ENCODE data around the gene URM1.
A peak's percentile ranks its signal among the peaks of the same experiment; 100 is the strongest.

Gene URM1

DNA sequence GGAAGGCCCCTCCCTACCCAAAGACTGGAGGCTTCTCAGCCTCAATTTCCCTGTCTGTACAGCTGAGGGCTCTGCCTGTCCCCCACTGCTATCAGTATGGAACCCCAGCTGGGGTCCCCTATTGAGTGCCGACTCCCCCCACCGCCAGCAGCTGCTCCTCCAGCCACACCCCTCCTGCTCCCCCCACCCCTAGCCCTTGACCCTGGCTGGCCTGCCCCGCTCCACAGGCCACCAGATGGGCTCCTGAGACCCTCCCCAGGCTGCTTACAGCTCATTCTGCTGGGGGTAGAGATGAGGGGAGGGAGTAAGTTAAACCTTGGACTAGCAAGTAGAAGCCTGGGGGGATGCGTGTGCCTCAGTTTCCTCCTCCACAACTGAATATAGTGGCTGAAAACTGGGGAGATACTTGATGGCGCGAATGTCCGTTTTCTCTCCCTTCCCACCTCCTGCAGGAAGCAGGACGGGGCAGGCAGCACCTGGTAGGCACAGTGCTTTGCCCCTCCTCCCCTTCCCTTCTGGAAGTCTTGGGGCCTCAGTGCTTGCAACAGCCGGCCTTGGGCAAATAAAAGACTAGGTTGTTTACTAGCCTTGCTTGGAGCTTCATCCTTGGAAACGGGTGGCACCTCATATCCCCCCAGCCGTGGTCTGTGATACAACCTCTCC is 19.1 kb downstream of the URM1 start:
- H3K27me3 ChIP-seq (replicated peaks; ENCODE audit: control insufficient read depth, insufficient read depth, low read length) = no peaks in the 10 kb centered on the region
- H3K36me3 ChIP-seq (ENCODE audit: control insufficient read depth, insufficient read depth, low read length, severe bottlenecking) = peaks cover 51% of the 10 kb centered on the region
- no peak overlapping the region for H3K9ac ChIP-seq (ENCODE audit: low read length)
- DNase-seq (ENCODE audit: low read depth) = no peak
- no peaks in the 10 kb centered on the region for H3K9me3 ChIP-seq (ENCODE audit: control insufficient read depth, low read length)
- no peaks in the 10 kb centered on the region for H3K4me1 ChIP-seq (ENCODE audit: control insufficient read depth, insufficient read depth, low read length)
- no peak overlapping the region for H3K4me3 ChIP-seq (ENCODE audit: low read length)

GRCh38 chr9:128390813-128391711 is 19.9 kb downstream of the URM1 start:
- H3K4me1 ChIP-seq (ENCODE audit: control insufficient read depth, insufficient read depth, low read length) = no peaks in the 10 kb centered on the region
- H3K27me3 ChIP-seq (replicated peaks; ENCODE audit: control insufficient read depth, insufficient read depth, low read length) = no peaks in the 10 kb centered on the region
- peaks cover 49% of the 10 kb centered on the region for H3K36me3 ChIP-seq (ENCODE audit: control insufficient read depth, insufficient read depth, low read length, severe bottlenecking)
- no peak overlapping the region for H3K9ac ChIP-seq (ENCODE audit: low read length)
- H3K9me3 ChIP-seq (ENCODE audit: control insufficient read depth, low read length) = no peaks in the 10 kb centered on the region
- no peak for DNase-seq (ENCODE audit: low read depth)
- no peak overlapping the region for H3K4me3 ChIP-seq (ENCODE audit: low read length)

GRCh38 chr9:128391956-128392301 is 20.8 kb downstream of the URM1 start:
- no peaks in the 10 kb centered on the region for H3K9me3 ChIP-seq (ENCODE audit: control insufficient read depth, low read length)
- H3K36me3 ChIP-seq (ENCODE audit: control insufficient read depth, insufficient read depth, low read length, severe bottlenecking) = peaks cover 42% of the 10 kb centered on the region
- H3K4me3 ChIP-seq (ENCODE audit: low read length) = no peak overlapping the region
- DNase-seq (ENCODE audit: low read depth) = no peak
- no peaks in the 10 kb centered on the region for H3K27me3 ChIP-seq (replicated peaks; ENCODE audit: control insufficient read depth, insufficient read depth, low read length)
- peaks cover 3% of the 10 kb centered on the region for H3K4me1 ChIP-seq (ENCODE audit: control insufficient read depth, insufficient read depth, low read length)
- H3K9ac ChIP-seq (ENCODE audit: low read length) = no peak overlapping the region

GRCh38 chr9:128392302-128393144 is 21.3 kb downstream of the URM1 start:
- Histone ChIP-seq H3K9ac (ENCODE audit: low read length) (no peak overlapping the region), H3K4me1 (ENCODE audit: control insufficient read depth, insufficient read depth, low read length) (peaks cover 6% of the 10 kb centered on the region), H3K9me3 (ENCODE audit: control insufficient read depth, low read length) (no peaks in the 10 kb centered on the region), H3K36me3 (ENCODE audit: control insufficient read depth, insufficient read depth, low read length, severe bottlenecking) (peaks cover 40% of the 10 kb centered on the region), H3K4me3 (ENCODE audit: low read length) (no peak overlapping the region), H3K27me3 (replicated peaks; ENCODE audit: control insufficient read depth, insufficient read depth, low read length) (no peaks in the 10 kb centered on the region)
- DNase-seq (ENCODE audit: low read depth) = no peak

DNA sequence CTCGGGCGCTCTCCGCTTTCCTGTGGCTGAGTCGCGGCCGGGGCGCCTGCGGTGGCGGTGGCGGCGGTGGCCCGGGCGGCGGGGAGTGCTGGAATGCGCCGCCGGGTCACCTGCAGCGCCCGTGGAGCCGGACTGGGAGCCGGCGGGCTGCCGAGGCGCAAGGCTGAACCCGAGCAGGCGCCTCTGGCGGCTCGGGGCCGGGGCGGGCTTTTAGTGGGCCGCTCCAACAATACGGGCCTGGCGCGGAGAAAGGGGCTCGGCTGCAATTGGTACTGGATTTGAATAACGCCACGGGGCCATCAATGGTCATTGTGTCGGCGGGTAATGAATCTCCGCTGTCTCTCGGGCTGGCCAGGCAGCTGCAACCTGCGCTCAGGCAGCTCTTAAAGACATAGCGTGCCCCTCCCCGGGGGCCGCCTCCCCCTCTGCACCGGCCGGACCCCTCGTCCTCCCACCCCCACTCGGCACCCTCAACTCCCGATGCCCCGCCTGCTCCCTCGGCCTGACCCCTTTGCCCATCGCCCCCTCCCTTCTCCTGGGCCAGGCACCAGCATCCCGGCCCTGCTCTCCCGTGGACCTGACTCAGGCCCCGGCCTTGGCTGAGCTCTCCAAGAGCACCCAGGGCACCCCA is 22.1 kb downstream of the URM1 start:
- peaks cover 6% of the 10 kb centered on the region for H3K4me1 ChIP-seq (ENCODE audit: control insufficient read depth, insufficient read depth, low read length)
- no peaks in the 10 kb centered on the region for H3K27me3 ChIP-seq (replicated peaks; ENCODE audit: control insufficient read depth, insufficient read depth, low read length)
- H3K9me3 ChIP-seq (ENCODE audit: control insufficient read depth, low read length) = no peaks in the 10 kb centered on the region
- no peak overlapping the region for H3K9ac ChIP-seq (ENCODE audit: low read length)
- no peak for DNase-seq (ENCODE audit: low read depth)
- peaks cover 32% of the 10 kb centered on the region for H3K36me3 ChIP-seq (ENCODE audit: control insufficient read depth, insufficient read depth, low read length, severe bottlenecking)
- H3K4me3 ChIP-seq (ENCODE audit: low read length) = no peak overlapping the region

DNA sequence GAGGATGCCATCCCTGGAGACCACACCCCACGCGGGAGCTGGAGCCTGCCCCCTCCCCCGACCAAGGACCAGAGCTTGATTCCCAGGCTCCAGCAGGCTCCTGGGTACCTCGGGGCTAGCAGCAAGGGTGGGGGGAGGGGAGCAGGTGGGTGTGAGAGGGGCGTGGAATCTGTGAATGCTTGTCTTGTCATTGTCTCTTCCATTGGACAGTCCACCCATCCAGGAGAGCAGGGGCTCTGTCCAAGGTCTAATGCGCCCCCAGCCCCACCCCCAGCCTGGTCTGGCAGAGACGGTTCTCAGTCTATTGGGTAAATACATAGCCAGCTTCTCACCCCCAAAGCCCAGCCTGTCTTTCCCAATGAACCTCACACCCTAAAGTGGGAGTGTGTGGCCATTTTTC is 22.8 kb downstream of the URM1 start:
- peaks cover 25% of the 10 kb centered on the region for H3K36me3 ChIP-seq (ENCODE audit: control insufficient read depth, insufficient read depth, low read length, severe bottlenecking)
- H3K4me1 ChIP-seq (ENCODE audit: control insufficient read depth, insufficient read depth, low read length) = peaks cover 6% of the 10 kb centered on the region
- DNase-seq (ENCODE audit: low read depth) = no peak
- H3K9me3 ChIP-seq (ENCODE audit: control insufficient read depth, low read length) = no peaks in the 10 kb centered on the region
- no peak overlapping the region for H3K4me3 ChIP-seq (ENCODE audit: low read length)
- no peaks in the 10 kb centered on the region for H3K27me3 ChIP-seq (replicated peaks; ENCODE audit: control insufficient read depth, insufficient read depth, low read length)
- no peak overlapping the region for H3K9ac ChIP-seq (ENCODE audit: low read length)

DNA sequence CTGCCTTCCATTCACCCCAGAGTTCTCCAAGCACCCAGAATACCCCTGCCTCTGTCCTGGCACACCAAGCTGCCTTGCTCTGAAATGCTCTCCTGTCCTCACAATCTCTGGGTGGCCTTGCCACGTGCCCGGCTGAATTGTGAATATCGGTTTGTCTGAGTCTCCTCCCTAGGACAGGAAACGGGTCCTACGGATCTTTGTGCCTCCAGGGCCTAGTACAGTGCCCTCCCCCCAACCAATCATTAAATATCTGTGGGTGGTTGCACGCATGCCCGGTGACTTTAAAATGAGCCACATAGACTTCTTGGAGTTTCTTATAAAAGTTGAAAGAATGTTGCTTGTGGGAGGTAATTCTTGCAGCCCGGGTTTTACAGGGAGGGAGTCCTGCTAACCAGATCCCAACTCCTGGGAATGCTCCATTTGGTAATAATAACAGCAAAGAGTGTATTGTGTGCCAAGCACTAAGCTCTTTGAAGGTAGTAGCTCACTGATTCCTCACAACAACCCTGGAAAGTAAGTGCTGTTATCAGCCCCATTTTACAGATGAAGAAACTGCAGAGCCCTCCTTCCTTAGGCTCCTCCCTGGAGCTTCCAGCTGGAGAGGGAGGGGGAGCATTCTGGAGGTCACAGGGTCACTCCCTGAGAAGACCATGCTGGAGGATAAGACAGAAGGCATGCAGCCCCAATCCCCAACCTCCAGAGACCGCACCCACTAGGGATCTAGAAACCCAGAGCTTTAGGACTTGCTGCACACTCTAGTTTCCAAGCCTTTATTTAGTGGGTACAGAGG is 23.4 kb downstream of the URM1 start:
- peaks cover 2% of the 10 kb centered on the region for H3K27me3 ChIP-seq (replicated peaks; ENCODE audit: control insufficient read depth, insufficient read depth, low read length)
- H3K4me3 ChIP-seq (ENCODE audit: low read length) = no peak overlapping the region
- H3K9ac ChIP-seq (ENCODE audit: low read length) = no peak overlapping the region

DNA sequence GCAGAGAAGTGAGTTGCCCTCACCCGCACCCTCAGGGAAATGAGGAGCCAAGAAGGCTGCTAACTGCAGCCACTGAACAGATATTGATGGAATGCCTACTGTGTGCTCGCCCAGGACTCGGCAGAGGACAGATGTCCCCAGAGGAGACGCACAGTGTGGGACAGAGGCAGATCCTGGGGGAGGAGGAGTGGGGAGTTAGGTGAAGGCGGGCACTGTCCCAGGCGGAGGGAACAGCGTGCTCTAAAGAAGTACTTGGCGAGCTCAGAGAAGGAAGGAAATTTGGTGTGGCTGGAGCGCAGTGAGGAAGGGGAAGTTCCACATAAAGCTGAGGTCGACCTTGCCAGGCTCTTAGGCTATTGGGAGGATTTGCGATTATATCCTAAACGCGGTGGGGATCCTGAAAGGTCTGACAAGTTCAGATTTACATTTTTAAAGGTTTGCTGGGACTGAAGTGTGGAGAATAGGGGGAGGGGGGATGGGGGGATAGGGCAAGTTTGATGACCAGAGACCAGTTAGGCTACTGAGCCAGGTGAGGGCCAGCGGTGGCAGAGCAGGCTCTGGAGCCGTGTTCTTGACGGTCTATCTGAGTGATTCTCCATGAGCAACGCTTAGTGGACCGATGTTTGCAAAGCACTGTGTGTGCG is 25.9 kb downstream of the URM1 start:
- H3K4me1 ChIP-seq (ENCODE audit: control insufficient read depth, insufficient read depth, low read length) = peaks cover 6% of the 10 kb centered on the region
- H3K27me3 ChIP-seq (replicated peaks; ENCODE audit: control insufficient read depth, insufficient read depth, low read length) = peaks cover 4% of the 10 kb centered on the region
- H3K9me3 ChIP-seq (ENCODE audit: control insufficient read depth, low read length) = no peaks in the 10 kb centered on the region
- H3K4me3 ChIP-seq (ENCODE audit: low read length) = no peak overlapping the region
- H3K36me3 ChIP-seq (ENCODE audit: control insufficient read depth, insufficient read depth, low read length, severe bottlenecking) = no peaks in the 10 kb centered on the region
- H3K9ac ChIP-seq (ENCODE audit: low read length) = no peak overlapping the region
- DNase-seq (ENCODE audit: low read depth) = peak; percentile 34

More for the DNA sequence above, 23.4 kb downstream of the URM1 start:
- no peaks in the 10 kb centered on the region for H3K9me3 ChIP-seq (ENCODE audit: control insufficient read depth, low read length)
- H3K4me1 ChIP-seq (ENCODE audit: control insufficient read depth, insufficient read depth, low read length) = peaks cover 6% of the 10 kb centered on the region
- peaks cover 19% of the 10 kb centered on the region for H3K36me3 ChIP-seq (ENCODE audit: control insufficient read depth, insufficient read depth, low read length, severe bottlenecking)
- no peak for DNase-seq (ENCODE audit: low read depth)

DNA sequence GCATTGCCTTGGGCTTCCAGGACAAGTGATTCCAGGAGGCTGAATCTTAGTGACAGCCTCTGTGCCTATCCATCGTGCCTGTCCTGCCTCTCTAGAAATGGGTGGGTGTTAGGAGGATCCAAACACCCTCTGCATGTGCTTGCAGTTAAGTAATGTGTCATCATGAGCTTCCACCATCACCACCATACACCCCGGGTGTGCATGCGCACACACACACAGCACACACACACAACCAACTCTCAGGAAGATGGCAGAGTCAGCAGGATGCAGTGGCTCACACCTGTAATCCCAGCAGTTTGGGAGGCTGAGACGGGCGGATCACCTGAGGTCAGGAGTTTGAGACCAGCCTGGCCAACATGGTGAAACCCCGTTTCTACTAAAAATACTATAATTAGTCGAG is 26.7 kb downstream of the URM1 start:
- Histone ChIP-seq H3K36me3 (ENCODE audit: control insufficient read depth, insufficient read depth, low read length, severe bottlenecking) (no peaks in the 10 kb centered on the region), H3K9me3 (ENCODE audit: control insufficient read depth, low read length) (no peaks in the 10 kb centered on the region), H3K4me3 (ENCODE audit: low read length) (no peak overlapping the region), H3K27me3 (replicated peaks; ENCODE audit: control insufficient read depth, insufficient read depth, low read length) (peaks cover 4% of the 10 kb centered on the region), H3K9ac (ENCODE audit: low read length) (no peak overlapping the region), H3K4me1 (ENCODE audit: control insufficient read depth, insufficient read depth, low read length) (peaks cover 6% of the 10 kb centered on the region)
- no peak for DNase-seq (ENCODE audit: low read depth)

- H3K36me3 ChIP-seq (ENCODE audit: control insufficient read depth, insufficient read depth, low read length, severe bottlenecking) = no peaks in the 10 kb centered on the region
- H3K4me1 ChIP-seq (ENCODE audit: control insufficient read depth, insufficient read depth, low read length) = peaks cover 6% of the 10 kb centered on the region
- H3K4me3 ChIP-seq (ENCODE audit: low read length) = no peak overlapping the region
- H3K9me3 ChIP-seq (ENCODE audit: control insufficient read depth, low read length) = no peaks in the 10 kb centered on the region
- no peak for DNase-seq (ENCODE audit: low read depth)
- peaks cover 4% of the 10 kb centered on the region for H3K27me3 ChIP-seq (replicated peaks; ENCODE audit: control insufficient read depth, insufficient read depth, low read length)
- H3K9ac ChIP-seq (ENCODE audit: low read length) = no peak overlapping the region
Measured at GRCh38 chr9:128399861-128400260, 28.7 kb downstream of the URM1 start.

Data from adipocyte (in vitro differentiated cells).